ENCODE results near the gene C10orf90.

The C10orf90 gene

DNA sequence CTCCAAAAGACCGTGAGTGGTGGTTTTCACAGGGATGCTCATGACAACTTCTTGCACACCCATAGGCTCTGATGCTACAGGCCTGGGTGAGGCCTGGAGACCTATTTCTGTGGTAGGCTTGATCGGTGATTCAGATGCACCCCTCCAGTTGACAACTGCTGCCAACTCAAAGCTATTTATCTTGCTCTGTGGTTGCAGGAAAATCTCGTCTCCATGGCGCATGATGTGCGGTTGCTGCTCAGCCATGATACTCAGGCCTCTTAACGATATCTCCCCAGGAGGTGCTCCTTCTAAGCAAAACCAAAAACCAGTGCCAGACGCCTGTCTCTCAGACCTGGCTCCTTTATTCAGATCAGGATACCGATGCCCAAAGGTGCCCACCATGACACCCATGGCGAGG, 31.4 kb downstream of the C10orf90 start:
- Histone ChIP-seq H3K27me3 (replicated peaks; ENCODE audit: control insufficient read depth, insufficient read depth, low read length, poor library complexity, severe bottlenecking) (no peaks in the 10 kb centered on the region), H3K4me3 (ENCODE audit: insufficient read depth, low read depth, low read length, poor library complexity, severe bottlenecking) (no peak overlapping the region), H3K27ac (ENCODE audit: insufficient read depth, low read length, poor library complexity, severe bottlenecking) (no peak overlapping the region), H3K4me1 (ENCODE audit: control insufficient read depth, insufficient read depth, low read length, poor library complexity, severe bottlenecking) (no peaks in the 10 kb centered on the region), H3K9me3 (ENCODE audit: control insufficient read depth, low read length) (no peaks in the 10 kb centered on the region), H3K36me3 (ENCODE audit: control insufficient read depth, insufficient read depth, low read length) (no peaks in the 10 kb centered on the region)
- DNase-seq: no peak

DNA sequence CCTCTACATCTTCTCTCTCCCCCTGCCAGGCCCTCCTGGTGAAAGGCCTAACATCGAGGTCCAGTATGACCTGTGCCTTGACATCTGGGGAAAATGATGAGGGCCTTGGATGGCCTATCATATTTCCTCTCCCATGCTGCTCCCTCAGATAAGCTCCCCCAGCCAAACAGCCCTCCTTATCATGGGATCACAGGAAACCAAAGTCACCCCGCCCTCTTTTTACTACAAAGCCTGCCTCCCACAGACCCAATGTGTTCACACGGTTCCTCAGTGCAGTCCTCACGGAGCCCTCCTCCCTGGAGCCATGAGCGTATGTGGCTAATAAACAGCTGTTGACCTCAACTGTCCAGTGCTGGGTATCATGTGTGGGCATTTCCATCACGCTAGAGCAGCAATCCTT, 32.0 kb downstream of the C10orf90 start:
- no peak overlapping the region for H3K4me3 ChIP-seq (ENCODE audit: insufficient read depth, low read depth, low read length, poor library complexity, severe bottlenecking)
- no peak for DNase-seq
- no peaks in the 10 kb centered on the region for H3K4me1 ChIP-seq (ENCODE audit: control insufficient read depth, insufficient read depth, low read length, poor library complexity, severe bottlenecking)
- H3K9me3 ChIP-seq (ENCODE audit: control insufficient read depth, low read length): no peaks in the 10 kb centered on the region
- H3K27ac ChIP-seq (ENCODE audit: insufficient read depth, low read length, poor library complexity, severe bottlenecking): no peak overlapping the region
- H3K27me3 ChIP-seq (replicated peaks; ENCODE audit: control insufficient read depth, insufficient read depth, low read length, poor library complexity, severe bottlenecking): no peaks in the 10 kb centered on the region
- H3K36me3 ChIP-seq (ENCODE audit: control insufficient read depth, insufficient read depth, low read length): no peaks in the 10 kb centered on the region

- Histone ChIP-seq H3K4me3 (ENCODE audit: insufficient read depth, low read depth, low read length, poor library complexity, severe bottlenecking) (no peak overlapping the region), H3K36me3 (ENCODE audit: control insufficient read depth, insufficient read depth, low read length) (no peaks in the 10 kb centered on the region), H3K27ac (ENCODE audit: insufficient read depth, low read length, poor library complexity, severe bottlenecking) (no peak overlapping the region), H3K27me3 (replicated peaks; ENCODE audit: control insufficient read depth, insufficient read depth, low read length, poor library complexity, severe bottlenecking) (no peaks in the 10 kb centered on the region), H3K9me3 (ENCODE audit: control insufficient read depth, low read length) (no peaks in the 10 kb centered on the region), H3K4me1 (ENCODE audit: control insufficient read depth, insufficient read depth, low read length, poor library complexity, severe bottlenecking) (no peaks in the 10 kb centered on the region)
- DNase-seq: no peak
Measured at GRCh38 chr10:126637501-126637900, 33.0 kb downstream of the C10orf90 start.

DNA sequence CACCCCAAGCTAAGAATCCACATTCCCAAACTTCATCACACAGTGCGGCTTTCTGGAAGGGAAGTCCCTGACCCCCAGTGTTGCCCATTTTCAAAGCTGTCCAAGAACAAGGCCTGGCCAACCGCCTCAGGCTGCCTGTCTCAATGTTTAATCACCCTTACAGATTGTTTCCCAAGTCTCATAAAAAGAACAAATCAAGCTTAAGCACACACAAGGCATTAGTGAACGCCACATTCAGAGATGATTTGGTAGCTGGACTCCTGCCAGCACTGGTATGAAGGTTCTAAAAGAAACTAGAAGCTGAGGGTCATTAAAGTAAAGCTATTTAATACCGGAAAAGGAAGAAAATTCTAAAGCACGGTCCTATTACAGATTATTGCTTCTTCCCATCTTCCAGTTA, 35.6 kb downstream of the C10orf90 start:
- H3K36me3 ChIP-seq (ENCODE audit: control insufficient read depth, insufficient read depth, low read length): no peaks in the 10 kb centered on the region
- DNase-seq: no peak
- H3K4me3 ChIP-seq (ENCODE audit: insufficient read depth, low read depth, low read length, poor library complexity, severe bottlenecking): no peak overlapping the region
- no peak overlapping the region for H3K27ac ChIP-seq (ENCODE audit: insufficient read depth, low read length, poor library complexity, severe bottlenecking)
- no peaks in the 10 kb centered on the region for H3K9me3 ChIP-seq (ENCODE audit: control insufficient read depth, low read length)
- H3K27me3 ChIP-seq (replicated peaks; ENCODE audit: control insufficient read depth, insufficient read depth, low read length, poor library complexity, severe bottlenecking): no peaks in the 10 kb centered on the region
- no peaks in the 10 kb centered on the region for H3K4me1 ChIP-seq (ENCODE audit: control insufficient read depth, insufficient read depth, low read length, poor library complexity, severe bottlenecking)

GRCh38 chr10:126634347-126634746, 36.1 kb downstream of the C10orf90 start:
- no peak overlapping the region for H3K4me3 ChIP-seq (ENCODE audit: insufficient read depth, low read depth, low read length, poor library complexity, severe bottlenecking)
- H3K27ac ChIP-seq (ENCODE audit: insufficient read depth, low read length, poor library complexity, severe bottlenecking): no peak overlapping the region
- H3K4me1 ChIP-seq (ENCODE audit: control insufficient read depth, insufficient read depth, low read length, poor library complexity, severe bottlenecking): no peaks in the 10 kb centered on the region
- no peak for DNase-seq
- H3K27me3 ChIP-seq (replicated peaks; ENCODE audit: control insufficient read depth, insufficient read depth, low read length, poor library complexity, severe bottlenecking): no peaks in the 10 kb centered on the region
- H3K36me3 ChIP-seq (ENCODE audit: control insufficient read depth, insufficient read depth, low read length): no peaks in the 10 kb centered on the region
- no peaks in the 10 kb centered on the region for H3K9me3 ChIP-seq (ENCODE audit: control insufficient read depth, low read length)

- no peaks in the 10 kb centered on the region for H3K36me3 ChIP-seq (ENCODE audit: control insufficient read depth, insufficient read depth, low read length)
- no peaks in the 10 kb centered on the region for H3K9me3 ChIP-seq (ENCODE audit: control insufficient read depth, low read length)
- no peaks in the 10 kb centered on the region for H3K27me3 ChIP-seq (replicated peaks; ENCODE audit: control insufficient read depth, insufficient read depth, low read length, poor library complexity, severe bottlenecking)
- H3K4me1 ChIP-seq (ENCODE audit: control insufficient read depth, insufficient read depth, low read length, poor library complexity, severe bottlenecking): no peaks in the 10 kb centered on the region
- H3K27ac ChIP-seq (ENCODE audit: insufficient read depth, low read length, poor library complexity, severe bottlenecking): no peak overlapping the region
- no peak for DNase-seq
- no peak overlapping the region for H3K4me3 ChIP-seq (ENCODE audit: insufficient read depth, low read depth, low read length, poor library complexity, severe bottlenecking)
Measured at GRCh38 chr10:126632705-126633104, 37.8 kb downstream of the C10orf90 start.

DNA sequence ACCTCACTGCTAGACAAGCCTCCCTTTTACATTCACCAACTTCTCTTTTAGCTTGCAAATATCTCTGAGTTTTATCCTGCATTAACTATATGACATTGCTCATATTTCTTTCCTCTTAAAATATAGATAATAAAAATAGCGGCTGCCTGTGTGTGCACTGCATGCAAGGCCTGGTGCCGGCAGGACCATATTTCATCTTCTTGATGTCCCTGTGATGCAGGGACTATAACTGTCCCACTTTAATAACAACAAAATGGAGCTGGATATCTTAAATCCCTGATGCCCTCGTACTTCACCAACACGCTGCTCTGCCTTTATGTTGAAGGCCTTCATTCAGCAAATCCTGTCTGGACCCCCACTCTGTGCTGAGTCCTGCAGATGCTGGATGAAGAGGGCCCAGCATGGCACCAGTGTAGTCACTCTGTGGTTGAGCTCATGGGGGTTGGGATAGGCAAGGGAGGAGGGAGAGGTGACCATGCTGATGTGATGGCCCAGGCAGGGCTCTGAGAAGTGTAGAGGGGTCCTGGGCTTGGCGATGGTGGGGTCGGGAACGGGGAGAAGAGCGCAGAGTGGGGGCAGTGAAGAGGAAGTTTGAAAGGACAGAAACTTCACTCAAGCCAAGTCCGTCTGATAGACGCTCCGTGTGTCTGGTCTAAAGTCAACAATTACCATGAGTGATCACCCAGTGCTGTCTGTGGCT, 40.4 kb downstream of the C10orf90 start:
- no peak for DNase-seq
- Histone ChIP-seq H3K27me3 (replicated peaks; ENCODE audit: control insufficient read depth, insufficient read depth, low read length, poor library complexity, severe bottlenecking) (no peaks in the 10 kb centered on the region), H3K9me3 (ENCODE audit: control insufficient read depth, low read length) (no peaks in the 10 kb centered on the region), H3K4me1 (ENCODE audit: control insufficient read depth, insufficient read depth, low read length, poor library complexity, severe bottlenecking) (no peaks in the 10 kb centered on the region), H3K4me3 (ENCODE audit: insufficient read depth, low read depth, low read length, poor library complexity, severe bottlenecking) (no peak overlapping the region), H3K27ac (ENCODE audit: insufficient read depth, low read length, poor library complexity, severe bottlenecking) (no peak overlapping the region), H3K36me3 (ENCODE audit: control insufficient read depth, insufficient read depth, low read length) (no peaks in the 10 kb centered on the region)

GRCh38 chr10:126628746-126629145, 41.7 kb downstream of the C10orf90 start:
- Histone ChIP-seq H3K4me3 (ENCODE audit: insufficient read depth, low read depth, low read length, poor library complexity, severe bottlenecking) (no peak overlapping the region), H3K9me3 (ENCODE audit: control insufficient read depth, low read length) (no peaks in the 10 kb centered on the region), H3K4me1 (ENCODE audit: control insufficient read depth, insufficient read depth, low read length, poor library complexity, severe bottlenecking) (no peaks in the 10 kb centered on the region), H3K27me3 (replicated peaks; ENCODE audit: control insufficient read depth, insufficient read depth, low read length, poor library complexity, severe bottlenecking) (no peaks in the 10 kb centered on the region), H3K27ac (ENCODE audit: insufficient read depth, low read length, poor library complexity, severe bottlenecking) (no peak overlapping the region), H3K36me3 (ENCODE audit: control insufficient read depth, insufficient read depth, low read length) (no peaks in the 10 kb centered on the region)
- DNase-seq: no peak

- no peak for DNase-seq
- no peaks in the 10 kb centered on the region for H3K36me3 ChIP-seq (ENCODE audit: control insufficient read depth, insufficient read depth, low read length)
Measured at GRCh38 chr10:126621846-126622245, 48.6 kb downstream of the C10orf90 start.

GRCh38 chr10:126618466-126618865, 52.0 kb downstream of the C10orf90 start:
- Histone ChIP-seq H3K4me3 (ENCODE audit: insufficient read depth, low read depth, low read length, poor library complexity, severe bottlenecking) (no peak overlapping the region), H3K9me3 (ENCODE audit: control insufficient read depth, low read length) (peaks cover 3% of the 10 kb centered on the region), H3K36me3 (ENCODE audit: control insufficient read depth, insufficient read depth, low read length) (no peaks in the 10 kb centered on the region), H3K27ac (ENCODE audit: insufficient read depth, low read length, poor library complexity, severe bottlenecking) (no peak overlapping the region), H3K4me1 (ENCODE audit: control insufficient read depth, insufficient read depth, low read length, poor library complexity, severe bottlenecking) (no peaks in the 10 kb centered on the region), H3K27me3 (replicated peaks; ENCODE audit: control insufficient read depth, insufficient read depth, low read length, poor library complexity, severe bottlenecking) (no peaks in the 10 kb centered on the region)
- DNase-seq: no peak

More at GRCh38 chr10:126621846-126622245, 48.6 kb downstream of the C10orf90 start:
- H3K4me1 ChIP-seq (ENCODE audit: control insufficient read depth, insufficient read depth, low read length, poor library complexity, severe bottlenecking): no peaks in the 10 kb centered on the region
- H3K9me3 ChIP-seq (ENCODE audit: control insufficient read depth, low read length): peaks cover 3% of the 10 kb centered on the region
- no peak overlapping the region for H3K4me3 ChIP-seq (ENCODE audit: insufficient read depth, low read depth, low read length, poor library complexity, severe bottlenecking)
- H3K27ac ChIP-seq (ENCODE audit: insufficient read depth, low read length, poor library complexity, severe bottlenecking): no peak overlapping the region
- H3K27me3 ChIP-seq (replicated peaks; ENCODE audit: control insufficient read depth, insufficient read depth, low read length, poor library complexity, severe bottlenecking): no peaks in the 10 kb centered on the region

All from effector memory CD4-positive, alpha-beta T cell (primary cell).